ENCODE measurements around the gene SH3BP1. TPM values are rescaled to one million over a fixed set of nuclear protein-coding genes. Genes with fewer than 3 reads are reported as not detected.

SH3BP1 gene
- total RNA-seq, 1 donor from 2014 or later: 0.82 TPM

GRCh38 chr22:37701141-37701786, 61.8 kb downstream of the SH3BP1 start:
- FAIRE-seq (no peak), DNase-seq (ENCODE audit: low spot score in 2 of 2) (no peak)

GRCh38 chr22:37703906-37704305, 64.4 kb downstream of the SH3BP1 start:
- FAIRE-seq: no peak
- no peak for DNase-seq (ENCODE audit: low spot score in 2 of 2)

- DNase-seq (ENCODE audit: low spot score in 2 of 2): no peak
- FAIRE-seq: no peak
Measured at GRCh38 chr22:37704645-37705044, 65.2 kb downstream of the SH3BP1 start.

- no peak for FAIRE-seq
Measured at GRCh38 chr22:37705205-37705604, 65.7 kb downstream of the SH3BP1 start.

More at GRCh38 chr22:37705205-37705604, 65.7 kb downstream of the SH3BP1 start:
- no peak for DNase-seq (ENCODE audit: low spot score in 2 of 2)

Small RNAs within 50 kb of the gene (small RNA-seq; reads per million reads assigned to genes)
- not detected for gene RN7SL385P

Other genes starting within 250 kb of the SH3BP1 start
- 7.7 TPM for gene ELFN2, start 212.2 kb upstream of the SH3BP1 start, total RNA-seq
- 1.6 TPM for gene MFNG, start 153.3 kb upstream of the SH3BP1 start, total RNA-seq
- 4.1 TPM for gene CARD10, start 120.3 kb upstream of the SH3BP1 start, total RNA-seq
- gene CDC42EP1, start 79.2 kb upstream of the SH3BP1 start, total RNA-seq: 1.6 TPM
- not detected for gene LGALS2, start 59.6 kb upstream of the SH3BP1 start, total RNA-seq
- gene GGA1, start 30.8 kb upstream of the SH3BP1 start, total RNA-seq: 34.2 TPM
- gene PDXP, start 19.1 kb downstream of the SH3BP1 start, total RNA-seq: 44.0 TPM
- 101 TPM for gene LGALS1, start 36.0 kb downstream of the SH3BP1 start, total RNA-seq
- gene NOL12, start 46.7 kb downstream of the SH3BP1 start, total RNA-seq: 19.2 TPM
- gene TRIOBP, start 57.4 kb downstream of the SH3BP1 start, total RNA-seq: 10.6 TPM
- gene GCAT, start 168.3 kb downstream of the SH3BP1 start, total RNA-seq: 8.6 TPM
- gene GALR3, start 183.7 kb downstream of the SH3BP1 start, total RNA-seq: not detected
- 13.0 TPM for gene ANKRD54, start 204.7 kb downstream of the SH3BP1 start, total RNA-seq
- gene EIF3L, start 209.8 kb downstream of the SH3BP1 start, total RNA-seq: 695 TPM